Stimulated activated CD8-positive, alpha-beta memory T cell treated with anti-CD3 and anti-CD28 coated beads, Interleukin-7, amount 100 ng/mL, for 24 hours (primary cell): Measurements from ENCODE around the gene NCK2.

Source experiments
- DNase-seq: peaks from one replicate; pipeline ENCODE4 v3.0.0-alpha.2; 2020; ENCODE audit warnings: low read depth

Gene NCK2

GRCh38 chr2:105814291-105814940 is 69.7 kb downstream of the NCK2 start:
- no peak for DNase-seq

GRCh38 chr2:105815401-105815800 is 70.7 kb downstream of the NCK2 start:
- DNase-seq: no peak

GRCh38 chr2:105820151-105820550 is 75.4 kb downstream of the NCK2 start:
- DNase-seq: no peak

DNA sequence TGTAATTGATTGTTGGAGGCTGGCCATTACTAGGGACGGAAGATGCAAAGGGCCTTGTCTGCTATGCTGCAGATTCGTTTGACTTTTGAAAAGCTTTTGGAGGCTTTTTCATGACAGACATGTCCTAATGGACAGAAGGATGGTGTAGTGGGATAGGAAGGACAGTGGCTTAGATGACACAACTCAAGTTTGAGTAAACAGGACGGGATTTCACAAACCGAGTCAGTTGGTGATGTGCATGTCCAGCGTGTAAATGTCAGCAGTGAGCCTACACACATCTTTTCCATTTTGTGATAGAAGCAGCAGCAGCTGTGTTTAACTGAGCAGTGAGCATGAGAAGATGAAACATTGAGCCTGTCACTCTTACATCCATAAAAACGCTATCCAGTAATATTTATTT is 76.0 kb downstream of the NCK2 start:
- no peak for DNase-seq

- DNase-seq: no peak
Observed at GRCh38 chr2:105821428-105822125, 76.9 kb downstream of the NCK2 start.

DNA sequence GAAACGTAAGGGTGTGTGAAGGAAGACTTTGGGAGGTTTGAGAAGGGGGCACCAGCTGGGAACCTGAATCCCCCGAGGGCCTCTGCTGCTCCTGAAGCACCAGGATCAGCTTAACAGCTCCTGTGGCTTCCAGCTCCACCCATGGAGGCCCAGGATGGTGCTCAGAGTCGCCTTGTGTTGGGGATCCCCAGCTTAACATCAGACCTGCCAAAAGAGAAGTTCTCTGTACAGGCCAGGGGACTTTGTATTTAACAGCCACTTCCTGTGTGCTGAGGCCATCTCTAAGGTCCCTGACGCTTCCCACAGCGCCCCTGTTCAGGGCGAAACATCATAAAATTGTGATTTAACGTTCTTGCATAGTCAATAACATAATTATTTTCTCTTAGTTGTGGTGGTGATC is 77.5 kb downstream of the NCK2 start:
- DNase-seq: no peak

GRCh38 chr2:105824446-105824845 is 79.7 kb downstream of the NCK2 start:
- no peak for DNase-seq

DNA sequence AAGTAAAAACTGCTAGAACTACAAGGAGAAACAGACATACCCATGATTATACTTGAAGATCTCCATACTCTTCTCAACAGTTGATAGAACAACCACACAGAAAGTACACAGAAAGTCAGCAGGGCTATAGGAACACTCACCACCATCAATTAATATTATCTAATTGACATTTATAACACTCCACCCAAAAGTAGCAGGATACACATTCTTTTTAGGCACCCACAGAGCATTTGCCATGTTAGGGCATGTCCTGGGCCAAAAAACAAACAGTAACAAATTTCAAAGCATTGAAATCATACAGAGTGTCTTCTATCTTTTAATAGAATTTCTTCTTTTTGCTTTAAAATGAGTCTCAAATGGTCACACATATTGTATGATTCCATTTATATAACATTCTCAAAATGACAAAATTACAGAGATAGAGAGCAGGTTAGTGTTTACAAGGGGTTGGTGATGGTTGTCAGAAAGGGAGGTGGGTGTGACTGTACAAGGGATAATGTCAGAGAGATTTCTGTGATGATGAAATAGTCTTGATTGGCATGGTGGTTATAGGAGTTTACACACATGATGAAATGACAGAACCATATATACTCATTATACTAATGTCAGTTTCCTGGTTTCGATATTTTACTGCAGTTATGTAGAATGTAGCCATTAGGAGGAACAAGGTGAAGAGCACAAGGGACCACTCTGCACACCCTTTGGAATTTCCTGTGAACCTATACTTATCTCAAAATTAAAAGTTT is 82.8 kb downstream of the NCK2 start:
- no peak for DNase-seq

DNA sequence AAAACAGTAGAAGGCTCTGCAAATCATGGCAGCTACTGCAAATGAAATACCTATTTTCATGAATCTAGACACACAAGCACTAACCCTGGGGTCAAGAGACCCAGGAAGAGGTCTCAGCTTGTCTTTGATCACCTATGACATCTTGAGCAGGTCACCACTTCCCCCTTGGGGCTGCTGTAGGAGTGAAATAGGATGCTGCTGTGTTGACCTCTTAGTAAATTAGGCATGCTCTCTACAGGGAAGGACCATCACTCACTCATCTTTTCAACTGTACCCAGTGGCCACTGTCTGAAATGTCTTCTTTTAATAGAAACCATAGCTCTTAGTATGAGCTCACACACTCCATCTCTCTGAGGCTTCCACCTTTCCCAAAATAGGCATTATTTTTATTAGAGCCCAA is 83.8 kb downstream of the NCK2 start:
- DNase-seq: no peak

DNA sequence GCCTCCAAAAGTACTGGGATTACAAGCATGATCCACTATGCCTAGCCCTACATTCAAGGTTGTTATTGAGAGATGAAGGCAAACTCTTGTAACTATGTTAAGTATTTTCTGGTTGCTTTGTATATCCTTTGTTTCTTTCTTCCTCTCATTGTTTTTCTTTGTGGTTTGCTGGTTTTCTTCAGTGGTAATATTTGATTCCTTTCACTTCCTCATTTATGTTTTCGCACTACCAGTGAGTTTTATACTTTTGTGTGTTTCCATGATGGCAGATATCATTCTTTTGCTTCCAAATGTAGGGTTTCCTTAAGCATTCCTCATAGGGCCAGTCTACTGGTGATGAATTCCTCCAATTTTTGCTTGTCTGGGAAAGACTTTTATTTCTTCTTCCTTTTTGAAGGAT is 90.2 kb downstream of the NCK2 start:
- no peak for DNase-seq

DNA sequence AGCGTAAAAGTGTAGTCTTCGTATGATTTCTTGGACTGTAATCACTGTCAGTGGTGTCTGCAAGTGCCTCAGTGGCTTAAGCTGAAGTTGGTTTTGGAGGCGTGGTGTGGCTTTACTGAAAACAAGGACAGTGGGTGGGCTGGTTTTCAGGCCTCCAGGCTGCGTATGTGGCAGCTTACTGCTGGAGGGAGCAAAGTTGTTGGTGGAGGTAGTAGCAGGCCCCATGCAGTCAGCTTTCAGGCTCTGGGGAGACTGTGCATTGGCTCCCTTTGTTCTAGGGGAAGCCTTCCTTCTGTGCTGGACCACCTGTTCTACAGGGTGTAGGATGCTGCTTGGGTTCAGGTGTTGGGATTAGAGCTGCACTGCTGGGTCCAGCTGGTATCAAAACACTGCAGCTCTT is 91.6 kb downstream of the NCK2 start:
- no peak for DNase-seq

- DNase-seq: no peak
Observed at GRCh38 chr2:105836840-105837692, 92.4 kb downstream of the NCK2 start.

GRCh38 chr2:105839793-105840192 is 95.1 kb downstream of the NCK2 start:
- no peak for DNase-seq

GRCh38 chr2:105840933-105841332 is 96.2 kb downstream of the NCK2 start:
- DNase-seq: no peak

GRCh38 chr2:105841551-105841950 is 96.8 kb downstream of the NCK2 start:
- DNase-seq: no peak

- DNase-seq: no peak
Observed at GRCh38 chr2:105842555-105842954, 97.8 kb downstream of the NCK2 start.

DNA sequence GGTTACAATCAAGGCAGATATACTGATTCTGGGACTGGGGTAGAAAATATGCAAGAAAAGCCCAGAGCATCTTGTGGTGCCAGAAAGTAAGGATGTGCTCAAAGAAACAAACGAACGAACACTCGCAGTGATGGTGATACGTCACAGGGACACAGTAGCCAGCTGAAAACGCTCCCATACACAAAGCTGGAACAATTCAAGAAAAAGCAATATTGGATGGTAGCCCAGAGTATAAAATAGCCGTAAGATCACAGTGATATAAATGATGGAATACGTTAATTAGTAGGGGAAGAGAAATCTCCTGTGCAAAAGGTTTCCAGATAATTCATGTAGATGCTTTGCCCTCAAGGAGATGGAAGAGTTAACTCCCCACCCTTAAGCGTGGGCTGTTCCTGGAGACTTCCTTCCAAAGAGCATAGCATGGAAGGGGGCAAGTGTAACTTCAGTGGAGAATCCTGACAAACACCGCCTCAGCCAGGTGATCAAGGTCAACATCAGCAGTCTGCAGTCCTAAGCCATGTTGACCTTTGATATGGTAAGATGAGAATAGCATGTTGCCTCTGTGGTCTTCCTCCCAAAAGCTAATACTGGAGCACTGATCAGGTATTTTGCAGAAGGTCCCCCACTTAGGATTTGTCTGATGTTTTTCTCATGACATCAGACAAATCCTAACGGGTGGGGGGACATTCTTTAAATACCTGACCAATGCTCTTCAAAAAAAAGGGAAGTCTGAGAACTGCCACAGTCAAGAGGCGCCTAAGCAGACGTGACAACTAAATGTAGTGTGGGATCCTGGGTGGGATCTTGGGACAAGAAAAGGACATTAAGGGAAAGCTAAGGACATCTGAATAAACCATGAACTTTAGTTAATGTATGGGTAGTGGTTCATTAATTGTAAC is 99.0 kb downstream of the NCK2 start:
- DNase-seq: no peak

GRCh38 chr2:105845976-105846375 is 101.3 kb downstream of the NCK2 start:
- DNase-seq: no peak

GRCh38 chr2:105847056-105847455 is 102.3 kb downstream of the NCK2 start:
- DNase-seq: no peak

DNA sequence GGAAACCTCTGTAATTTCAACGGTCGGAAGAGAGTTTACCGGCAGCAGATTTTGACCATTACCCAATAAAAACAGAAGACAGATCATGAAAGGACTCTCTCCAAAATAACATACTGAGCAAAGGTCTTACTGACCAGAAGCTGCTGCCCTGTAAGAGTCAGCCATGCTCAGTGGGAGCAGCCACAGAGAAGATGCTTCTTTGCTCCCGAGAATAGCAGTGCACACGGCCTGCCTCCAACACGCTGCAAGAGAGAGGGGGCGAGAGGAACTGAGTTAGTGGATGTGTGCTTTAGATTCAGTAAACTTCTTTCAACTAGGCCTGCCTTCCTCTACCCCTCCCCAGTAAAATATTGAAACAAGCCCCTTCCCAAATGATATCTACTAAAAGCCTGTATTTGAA is 103.7 kb downstream of the NCK2 start:
- DNase-seq: no peak

GRCh38 chr2:105849431-105850179 is 104.9 kb downstream of the NCK2 start:
- no peak for DNase-seq
